GM18951 (cell line): Measurements from ENCODE around the gene TRMT1.

Source experiments
- POLR2A ChIP-seq: IDR thresholded peaks from 4 replicates; pipeline ENCODE4 v1.6.1; 2011; ENCODE audit warnings: mild to moderate bottlenecking; ENCODE audit not compliant: insufficient read length, insufficient read depth; ENCODE audit errors: extremely low read depth
- in situ Hi-C: fragments of 300-500 bp; cut with MboI; formaldehyde crosslinking; loops from one replicate; pipeline ENCODE4 v1.12.0; 2022; ENCODE audit warnings: low sequenced_read_pairs, mixed read lengths, inconsistent platforms; ENCODE audit not compliant: unreplicated experiment

The TRMT1 gene

GRCh38 chr19:13122980-13123957 is 6.7 kb upstream of the TRMT1 start:
- TF ChIP-seq POLR2A, result no peak
- in situ Hi-C loops, result no loop called here

GRCh38 chr19:13122275-13122878 is 5.8 kb upstream of the TRMT1 start:
- TF ChIP-seq POLR2A, result no peak
- in situ Hi-C loops, result no loop called here

- in situ Hi-C loops, result no loop called here
- no peak for TF ChIP-seq POLR2A
These were observed 5.2 kb upstream of the TRMT1 start for GRCh38 chr19:13121551-13122274.

- in situ Hi-C loops, result no loop called here
These were observed 4.3 kb upstream of the TRMT1 start for GRCh38 chr19:13120817-13121216.

GRCh38 chr19:13120031-13120430 is 3.5 kb upstream of the TRMT1 start:
- in situ Hi-C loops, result no loop called here
- no peak for TF ChIP-seq POLR2A

More at GRCh38 chr19:13120817-13121216, 4.3 kb upstream of the TRMT1 start:
- TF ChIP-seq POLR2A, result no peak

- in situ Hi-C loops, result no loop called here
- no peak for TF ChIP-seq POLR2A
These were observed 3.1 kb upstream of the TRMT1 start for GRCh38 chr19:13119627-13120026.

GRCh38 chr19:13118424-13119193 is 2.1 kb upstream of the TRMT1 start:
- TF ChIP-seq POLR2A, result no peak
- in situ Hi-C loops, result no loop called here

- in situ Hi-C loops, result no loop called here
- TF ChIP-seq POLR2A, result peak; percentile 70
These were observed 1.4 kb upstream of the TRMT1 start, which contains the start of gene NACC1 for GRCh38 chr19:13117772-13118423. Gene NACC1 (plus strand): TSS chr19:13118264. CDS start chr19:13135208, 16,944 bp downstream.

- TF ChIP-seq POLR2A, result no peak
- in situ Hi-C loops, result no loop called here
These were observed 734 bp upstream of the TRMT1 start for GRCh38 chr19:13117176-13117771.

GRCh38 chr19:13115936-13116281 is 631 bp downstream of the TRMT1 start:
- no peak for TF ChIP-seq POLR2A
- in situ Hi-C loops, result no loop called here

GRCh38 chr19:13112555-13112954 is 4.0 kb downstream of the TRMT1 start:
- TF ChIP-seq POLR2A, result no peak
- in situ Hi-C loops, result no loop called here

GRCh38 chr19:13110099-13110610 is 6.4 kb downstream of the TRMT1 start:
- TF ChIP-seq POLR2A, result no peak
- in situ Hi-C loops, result no loop called here
